ENCODE results near the gene RPS6KC1. TPM values are rescaled to one million over a fixed set of nuclear protein-coding genes. Genes with fewer than 3 reads are reported as not detected.

RPS6KC1 gene, protein sequence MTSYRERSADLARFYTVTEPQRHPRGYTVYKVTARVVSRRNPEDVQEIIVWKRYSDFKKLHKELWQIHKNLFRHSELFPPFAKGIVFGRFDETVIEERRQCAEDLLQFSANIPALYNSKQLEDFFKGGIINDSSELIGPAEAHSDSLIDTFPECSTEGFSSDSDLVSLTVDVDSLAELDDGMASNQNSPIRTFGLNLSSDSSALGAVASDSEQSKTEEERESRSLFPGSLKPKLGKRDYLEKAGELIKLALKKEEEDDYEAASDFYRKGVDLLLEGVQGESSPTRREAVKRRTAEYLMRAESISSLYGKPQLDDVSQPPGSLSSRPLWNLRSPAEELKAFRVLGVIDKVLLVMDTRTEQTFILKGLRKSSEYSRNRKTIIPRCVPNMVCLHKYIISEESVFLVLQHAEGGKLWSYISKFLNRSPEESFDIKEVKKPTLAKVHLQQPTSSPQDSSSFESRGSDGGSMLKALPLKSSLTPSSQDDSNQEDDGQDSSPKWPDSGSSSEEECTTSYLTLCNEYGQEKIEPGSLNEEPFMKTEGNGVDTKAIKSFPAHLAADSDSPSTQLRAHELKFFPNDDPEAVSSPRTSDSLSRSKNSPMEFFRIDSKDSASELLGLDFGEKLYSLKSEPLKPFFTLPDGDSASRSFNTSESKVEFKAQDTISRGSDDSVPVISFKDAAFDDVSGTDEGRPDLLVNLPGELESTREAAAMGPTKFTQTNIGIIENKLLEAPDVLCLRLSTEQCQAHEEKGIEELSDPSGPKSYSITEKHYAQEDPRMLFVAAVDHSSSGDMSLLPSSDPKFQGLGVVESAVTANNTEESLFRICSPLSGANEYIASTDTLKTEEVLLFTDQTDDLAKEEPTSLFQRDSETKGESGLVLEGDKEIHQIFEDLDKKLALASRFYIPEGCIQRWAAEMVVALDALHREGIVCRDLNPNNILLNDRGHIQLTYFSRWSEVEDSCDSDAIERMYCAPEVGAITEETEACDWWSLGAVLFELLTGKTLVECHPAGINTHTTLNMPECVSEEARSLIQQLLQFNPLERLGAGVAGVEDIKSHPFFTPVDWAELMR
- total RNA-seq (ENCODE audit: low replicate concordance) = 15.5 and 19.2 TPM in 2 replicates
- long read RNA-seq, full-length matches to known transcripts = 1 of 11 reads
- long read RNA-seq, partial matches to known transcripts = 4 of 11 reads
- long read RNA-seq, other reads (novel, unspliced or antisense) = 6 of 11 reads

DNA sequence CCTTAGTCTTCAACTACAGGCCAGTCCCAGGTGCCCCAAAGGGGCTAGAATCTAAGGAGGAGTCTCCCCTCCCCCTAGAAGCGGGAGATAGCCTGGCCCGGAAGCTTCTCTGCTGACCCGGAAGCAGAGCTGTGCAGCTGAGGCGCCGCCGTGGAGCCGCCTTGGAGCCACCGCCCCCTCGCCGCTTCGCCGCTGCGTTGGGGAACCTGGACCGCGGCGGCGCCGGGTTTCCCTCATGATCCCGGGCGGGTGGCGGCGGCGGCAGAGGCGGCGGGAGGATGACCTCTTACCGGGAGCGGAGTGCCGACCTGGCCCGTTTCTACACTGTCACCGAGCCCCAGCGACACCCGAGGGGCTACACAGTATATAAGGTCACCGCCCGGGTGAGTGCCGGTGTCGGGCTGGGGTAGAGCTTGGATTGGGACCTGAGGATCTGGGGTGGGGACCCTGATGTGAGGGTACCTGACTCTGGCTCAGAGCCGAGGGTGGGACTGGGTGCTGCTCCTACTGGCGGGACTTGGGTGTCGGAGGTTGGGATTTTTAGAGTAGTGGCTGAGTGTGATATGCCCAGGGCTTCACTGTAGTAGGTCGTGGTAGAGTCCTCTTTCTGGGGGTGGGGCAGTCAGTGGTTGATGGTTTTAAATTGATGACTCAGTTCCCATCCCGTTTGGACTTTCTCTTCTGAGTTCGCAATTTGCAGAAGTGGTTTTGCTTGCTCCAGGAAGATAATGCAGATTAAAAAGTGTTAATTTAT is at the start of gene RPS6KC1:
TSS of gene RPS6KC1 (plus strand) at position 115 of the 754 bp plus-strand sequence. CDS start at position 279, 164 bp downstream.
- peaks cover 22% of the 10 kb centered on the region for H3K4me1 Mint-ChIP-seq (ENCODE audit: unreplicated experiment)
- peaks cover 5% of the 10 kb centered on the region for H3K9me3 Mint-ChIP-seq
- peak within 1 kb of the TSS; percentile 97 for H3K4me3 Mint-ChIP-seq

DNA sequence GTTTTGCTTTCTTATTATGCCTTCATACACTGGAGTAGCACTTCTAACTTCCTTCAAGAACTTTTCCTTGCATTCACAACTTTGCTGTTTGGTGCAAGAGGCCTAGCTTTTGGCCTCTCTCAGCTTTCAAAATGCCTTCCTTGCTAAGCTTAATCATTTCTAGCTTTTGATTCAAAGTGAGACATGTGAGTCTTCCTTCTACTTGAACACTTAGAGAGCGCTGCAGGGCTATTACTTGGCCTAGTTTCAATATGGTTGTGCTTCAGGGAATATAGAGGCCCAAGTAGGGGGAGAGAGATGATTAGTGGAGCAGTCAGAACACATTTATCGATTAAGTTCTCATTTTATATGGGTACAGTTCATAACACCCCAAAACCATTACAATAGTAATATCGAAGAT is 47.8 kb upstream of the RPS6KC1 start:
- Mint-ChIP-seq H3K36me3 (peaks cover 18% of the 10 kb centered on the region), H3K4me1 (ENCODE audit: unreplicated experiment) (no peaks in the 10 kb centered on the region), H3K27me3 (no peaks in the 10 kb centered on the region), H3K9me3 (no peaks in the 10 kb centered on the region), H3K27ac (no peak overlapping the region), H3K4me3 (no peak overlapping the region)
- TF ChIP-seq, protein P1, sequence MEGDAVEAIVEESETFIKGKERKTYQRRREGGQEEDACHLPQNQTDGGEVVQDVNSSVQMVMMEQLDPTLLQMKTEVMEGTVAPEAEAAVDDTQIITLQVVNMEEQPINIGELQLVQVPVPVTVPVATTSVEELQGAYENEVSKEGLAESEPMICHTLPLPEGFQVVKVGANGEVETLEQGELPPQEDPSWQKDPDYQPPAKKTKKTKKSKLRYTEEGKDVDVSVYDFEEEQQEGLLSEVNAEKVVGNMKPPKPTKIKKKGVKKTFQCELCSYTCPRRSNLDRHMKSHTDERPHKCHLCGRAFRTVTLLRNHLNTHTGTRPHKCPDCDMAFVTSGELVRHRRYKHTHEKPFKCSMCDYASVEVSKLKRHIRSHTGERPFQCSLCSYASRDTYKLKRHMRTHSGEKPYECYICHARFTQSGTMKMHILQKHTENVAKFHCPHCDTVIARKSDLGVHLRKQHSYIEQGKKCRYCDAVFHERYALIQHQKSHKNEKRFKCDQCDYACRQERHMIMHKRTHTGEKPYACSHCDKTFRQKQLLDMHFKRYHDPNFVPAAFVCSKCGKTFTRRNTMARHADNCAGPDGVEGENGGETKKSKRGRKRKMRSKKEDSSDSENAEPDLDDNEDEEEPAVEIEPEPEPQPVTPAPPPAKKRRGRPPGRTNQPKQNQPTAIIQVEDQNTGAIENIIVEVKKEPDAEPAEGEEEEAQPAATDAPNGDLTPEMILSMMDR (conservative IDR thresholded peaks at IDR 0.05) = no peak
- no peak for DNase-seq (ENCODE audit: extremely low spot score, unreplicated experiment)

More for the DNA sequence above, at the start of gene RPS6KC1:
- peak within 1 kb of the TSS; percentile 77 for H3K27ac Mint-ChIP-seq
- H3K27me3 Mint-ChIP-seq = peaks cover 3% of the 10 kb centered on the region
- H3K36me3 Mint-ChIP-seq = peaks cover 11% of the 10 kb centered on the region
- TF ChIP-seq, protein P1 (conservative IDR thresholded peaks at IDR 0.05) = peak; percentile 42
- peak; percentile 82 for DNase-seq (ENCODE audit: extremely low spot score, unreplicated experiment)

DNA sequence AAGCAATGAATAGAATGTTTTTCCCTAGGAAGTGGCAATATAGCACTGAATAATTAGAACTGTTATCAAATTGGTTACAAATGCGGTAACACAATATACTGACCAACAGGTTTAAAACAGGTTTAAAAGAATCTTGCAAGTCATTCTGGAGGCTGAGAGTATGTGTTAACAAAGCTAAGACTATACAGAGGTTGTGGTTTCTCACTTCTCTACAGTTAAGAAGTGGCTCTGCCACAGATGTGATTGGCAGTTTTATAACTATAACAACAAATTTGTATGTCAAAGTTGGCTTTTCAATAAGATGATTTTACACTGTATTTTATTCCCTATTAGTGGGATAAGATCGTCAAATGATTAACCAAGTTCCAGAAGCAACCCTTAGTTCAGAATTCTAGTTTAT is 42.5 kb upstream of the RPS6KC1 start:
- no peak for DNase-seq (ENCODE audit: extremely low spot score, unreplicated experiment)
- Mint-ChIP-seq H3K9me3 (no peaks in the 10 kb centered on the region), H3K4me3 (no peak overlapping the region), H3K4me1 (ENCODE audit: unreplicated experiment) (peaks cover 14% of the 10 kb centered on the region), H3K36me3 (peaks cover 11% of the 10 kb centered on the region), H3K27me3 (no peaks in the 10 kb centered on the region), H3K27ac (no peak overlapping the region)
- TF ChIP-seq, protein P1 (conservative IDR thresholded peaks at IDR 0.05) = no peak

DNA sequence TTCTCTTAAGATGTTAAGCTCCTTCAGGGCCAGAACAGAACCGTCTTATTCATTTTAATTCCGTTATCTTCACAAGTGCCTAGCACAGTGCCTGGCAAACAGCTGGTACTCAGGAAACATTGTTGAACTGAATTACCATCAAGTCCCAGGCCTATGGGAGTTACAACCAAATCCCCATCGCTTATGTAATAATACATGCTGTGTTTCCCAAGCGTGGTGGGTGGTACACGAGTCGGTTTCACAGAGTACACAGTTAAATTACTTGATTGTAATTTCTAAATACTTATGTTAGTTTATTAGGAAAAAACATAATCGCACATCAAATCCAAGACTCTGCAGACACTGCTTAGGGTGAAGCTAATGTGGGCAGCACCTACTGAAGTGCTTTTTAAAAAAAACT is 36.4 kb upstream of the RPS6KC1 start:
- Mint-ChIP-seq H3K9me3 (no peaks in the 10 kb centered on the region), H3K4me1 (ENCODE audit: unreplicated experiment) (peaks cover 15% of the 10 kb centered on the region), H3K27me3 (no peaks in the 10 kb centered on the region), H3K36me3 (peaks cover 6% of the 10 kb centered on the region), H3K27ac (peak overlapping the region; percentile 99), H3K4me3 (peak overlapping the region; percentile 99)
- TF ChIP-seq, protein P1 (conservative IDR thresholded peaks at IDR 0.05) = no peak
- DNase-seq (ENCODE audit: extremely low spot score, unreplicated experiment) = no peak
